Activated CD4-positive, alpha-beta T cell treated with anti-CD3 and anti-CD28 coated beads, Interleukin-2, amount 50 U/mL, for 4 hours (primary cell): ENCODE data around the gene PCGF2.

Source experiments
- DNase-seq, 2 experiments: peaks; one replicate each; pipeline ENCODE4 v3.0.0-alpha.2; 2020

The PCGF2 gene

DNA sequence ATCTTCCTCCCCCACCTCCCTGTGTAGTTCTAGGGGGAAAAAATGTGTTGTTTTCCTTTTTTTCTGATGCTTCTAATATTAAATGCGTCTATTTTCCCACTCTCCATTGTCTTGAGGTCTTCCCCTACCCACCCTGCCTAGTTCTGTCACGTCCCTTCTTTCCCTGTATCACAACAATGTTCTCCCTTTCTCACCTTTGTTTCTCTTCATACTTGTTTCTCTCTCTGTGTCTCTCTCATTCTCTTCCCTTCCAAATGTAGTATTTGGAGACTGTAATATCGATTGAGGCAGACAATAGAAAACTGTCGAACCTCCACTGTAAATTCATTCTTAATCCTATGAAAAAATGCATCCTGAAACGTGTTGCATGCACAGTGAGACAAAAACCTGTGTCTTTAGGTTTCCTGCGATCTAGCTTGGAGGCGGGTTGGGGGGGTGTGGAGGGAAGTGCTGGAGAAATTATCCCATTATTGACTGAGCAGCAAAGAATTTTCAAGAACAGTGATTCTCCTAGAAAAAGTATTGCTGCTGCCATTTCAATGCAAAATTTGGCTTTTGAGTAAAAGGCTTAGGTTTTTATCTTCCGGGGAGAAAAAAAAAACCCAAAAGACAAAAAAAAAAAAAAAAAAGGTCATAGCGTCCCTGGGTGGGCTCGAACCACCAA, 3.1 kb upstream of the PCGF2 start:
- DNase-seq = no peak

DNA sequence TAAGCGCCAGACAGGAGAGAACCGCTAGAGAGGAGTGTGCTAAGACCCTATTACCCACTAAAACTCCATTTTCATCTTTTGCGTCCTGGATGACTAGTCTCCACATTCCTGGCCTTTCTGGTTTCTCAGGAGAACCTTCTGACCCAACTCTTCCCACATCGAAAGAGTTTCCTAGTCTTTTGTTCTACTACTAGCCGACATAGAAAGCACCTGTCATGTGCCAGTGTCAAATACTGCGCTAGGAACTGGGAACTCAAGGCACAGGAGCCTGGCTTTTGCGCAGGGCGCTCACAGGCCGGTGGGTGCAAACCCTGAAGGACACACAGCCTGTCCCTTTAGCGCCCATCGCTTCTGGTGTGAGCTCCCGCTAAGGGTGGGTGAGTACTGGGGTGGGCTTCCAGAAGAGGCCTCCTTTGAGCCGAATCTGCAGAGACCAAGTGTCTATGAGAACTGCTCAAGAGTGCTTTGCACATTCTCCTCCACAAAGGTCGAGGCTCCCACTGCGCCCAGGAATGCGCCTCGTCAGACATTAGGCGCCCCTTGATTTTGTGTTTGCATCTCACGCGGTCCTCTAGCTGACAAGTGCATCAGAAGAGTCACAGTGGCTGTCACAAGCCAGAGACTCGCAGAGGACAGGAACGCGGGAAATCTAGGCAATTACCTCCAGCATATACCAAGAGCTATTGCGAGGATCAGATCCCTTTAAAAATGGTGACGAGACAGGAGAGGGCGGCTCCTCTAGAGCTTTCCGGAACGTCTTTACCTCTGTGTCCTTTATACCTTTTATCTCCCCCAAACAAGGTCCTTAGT, 2.4 kb upstream of the PCGF2 start:
- no peak for DNase-seq

DNA sequence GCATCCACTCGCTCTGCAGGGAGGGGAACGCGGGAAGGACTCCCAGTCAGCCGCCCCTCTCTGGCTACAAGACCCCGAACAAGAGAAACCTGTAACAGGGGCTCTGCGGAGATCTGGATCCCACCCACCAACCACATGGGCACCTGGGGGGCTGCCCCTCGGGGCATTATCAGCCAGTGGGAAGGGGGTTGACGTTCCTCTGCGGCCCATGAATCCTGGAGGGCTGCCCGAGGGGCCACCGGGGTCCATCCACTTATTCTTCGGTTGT, 1.8 kb upstream of the PCGF2 start:
- DNase-seq = no peak

DNA sequence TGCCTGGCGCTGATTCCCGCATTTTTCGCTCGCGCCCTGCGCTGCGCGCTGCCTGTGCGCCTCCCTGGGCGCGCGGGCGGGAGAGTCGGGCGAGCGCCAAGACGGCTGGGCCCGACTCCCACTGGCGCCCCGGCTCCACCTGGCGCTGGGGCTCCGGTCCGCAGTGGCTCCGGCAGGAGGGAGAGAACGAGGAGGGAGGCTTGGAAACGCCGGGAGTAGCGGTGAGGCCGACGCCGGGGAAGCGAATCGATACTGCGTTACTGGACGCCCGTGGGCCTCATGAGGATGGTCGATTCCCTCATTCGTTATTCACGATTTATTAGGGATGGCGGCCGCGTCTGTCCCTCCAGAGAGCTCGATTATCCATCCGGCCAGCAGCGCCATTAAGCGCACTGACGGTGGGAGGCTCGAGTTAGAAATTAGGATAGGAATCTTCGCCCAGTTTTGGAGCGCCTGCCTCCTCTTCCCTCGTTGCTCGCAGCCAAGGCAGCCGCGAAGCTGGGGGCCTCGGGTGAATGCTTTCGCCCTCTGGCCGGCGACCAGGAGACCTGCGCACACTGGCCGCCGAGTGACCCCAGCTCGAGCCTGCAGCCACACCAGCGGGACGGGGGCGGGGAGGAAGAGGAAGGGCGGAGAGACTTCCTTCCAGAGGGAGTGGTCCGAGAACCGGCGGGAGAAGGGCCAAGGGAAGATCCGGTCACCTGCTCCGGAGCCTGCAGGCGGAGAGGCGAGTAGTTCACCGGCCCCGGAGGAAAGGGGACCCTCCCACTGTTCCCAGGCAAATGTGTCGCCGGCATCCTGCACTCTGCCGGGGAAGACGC, 1.3 kb upstream of the PCGF2 start:
- no peak for DNase-seq

DNA sequence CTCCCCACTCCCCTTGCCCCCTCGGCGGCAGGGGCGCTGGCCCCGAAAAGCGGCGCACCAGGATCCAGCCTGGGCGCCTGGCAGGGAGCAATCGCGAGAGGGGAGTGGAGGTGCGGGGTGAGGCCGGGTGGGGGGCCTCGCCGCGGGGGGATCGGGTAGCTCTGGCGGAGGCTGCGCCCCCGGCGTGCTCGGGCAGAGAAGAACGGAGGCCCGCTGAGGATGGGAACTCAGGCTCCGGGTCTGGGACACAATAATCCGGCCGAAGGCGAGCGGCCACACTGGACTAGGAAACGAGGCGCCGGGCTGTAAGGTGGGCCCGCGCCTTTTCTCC, 721 bp upstream of the PCGF2 start:
- no peak for DNase-seq

DNA sequence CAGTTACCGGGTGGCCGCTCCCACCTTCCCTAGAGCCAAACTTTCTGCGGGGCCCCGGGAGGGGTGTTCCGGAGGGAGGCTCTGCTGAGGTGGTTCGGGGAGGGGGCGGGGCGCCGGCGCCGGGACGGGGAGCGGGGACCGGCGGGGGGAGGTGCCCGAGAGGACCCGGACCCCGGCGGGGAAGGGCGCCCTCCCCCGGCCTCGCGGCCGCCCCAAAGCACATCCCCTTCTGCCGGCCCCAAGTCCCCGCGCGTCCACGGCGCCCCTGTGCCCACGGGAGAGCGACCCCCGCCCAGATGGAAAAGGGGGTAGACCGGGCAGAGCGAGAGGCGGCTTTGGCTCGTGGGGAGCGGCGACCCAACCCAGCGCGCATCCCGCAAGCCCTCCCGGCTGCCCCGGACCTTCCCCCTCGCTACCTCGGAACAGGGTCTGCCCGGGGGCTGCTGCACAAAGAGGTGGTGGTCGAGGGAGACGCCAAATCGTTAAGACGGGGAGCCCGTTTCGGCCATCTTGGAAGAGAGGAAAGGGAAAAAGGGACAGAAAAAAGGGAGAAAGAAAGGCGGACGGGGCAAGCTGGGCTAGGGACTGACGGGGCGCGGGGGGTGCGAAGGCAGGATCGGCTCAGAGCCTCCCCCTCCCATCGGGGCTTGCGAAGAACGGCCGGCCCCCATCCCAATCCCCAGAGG, 530 bp downstream of the PCGF2 start:
- DNase-seq = no peak

DNA sequence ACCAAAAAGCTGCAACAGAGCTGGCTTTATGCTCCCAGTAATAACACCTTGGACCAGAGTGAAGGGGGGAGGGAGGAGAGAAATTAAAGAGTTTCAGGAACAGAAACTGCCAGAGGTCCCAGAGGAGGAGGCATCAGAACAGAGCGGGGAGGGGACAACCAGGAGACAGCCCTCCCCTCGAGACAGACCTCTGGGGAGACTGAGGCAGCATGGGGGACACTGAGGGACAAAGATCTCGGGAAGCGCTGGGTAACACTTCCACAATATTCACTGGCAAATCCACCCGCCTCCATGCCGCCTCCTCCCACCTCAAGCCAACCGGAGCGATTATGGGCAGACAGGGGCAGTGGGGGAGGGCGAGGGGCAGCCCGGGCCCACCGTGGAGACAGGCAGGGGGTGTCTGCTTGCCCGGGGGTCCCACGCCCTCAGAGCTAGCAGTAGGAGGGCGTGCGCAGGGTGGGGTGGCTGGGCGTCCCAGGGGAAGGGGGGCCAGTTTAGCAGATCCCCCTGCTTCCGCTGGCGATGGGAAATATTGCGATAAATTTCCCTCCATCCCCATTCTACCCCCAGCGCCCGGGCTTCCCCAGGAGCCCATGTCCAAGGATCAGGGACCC, 1.2 kb downstream of the PCGF2 start:
- DNase-seq = no peak

DNA sequence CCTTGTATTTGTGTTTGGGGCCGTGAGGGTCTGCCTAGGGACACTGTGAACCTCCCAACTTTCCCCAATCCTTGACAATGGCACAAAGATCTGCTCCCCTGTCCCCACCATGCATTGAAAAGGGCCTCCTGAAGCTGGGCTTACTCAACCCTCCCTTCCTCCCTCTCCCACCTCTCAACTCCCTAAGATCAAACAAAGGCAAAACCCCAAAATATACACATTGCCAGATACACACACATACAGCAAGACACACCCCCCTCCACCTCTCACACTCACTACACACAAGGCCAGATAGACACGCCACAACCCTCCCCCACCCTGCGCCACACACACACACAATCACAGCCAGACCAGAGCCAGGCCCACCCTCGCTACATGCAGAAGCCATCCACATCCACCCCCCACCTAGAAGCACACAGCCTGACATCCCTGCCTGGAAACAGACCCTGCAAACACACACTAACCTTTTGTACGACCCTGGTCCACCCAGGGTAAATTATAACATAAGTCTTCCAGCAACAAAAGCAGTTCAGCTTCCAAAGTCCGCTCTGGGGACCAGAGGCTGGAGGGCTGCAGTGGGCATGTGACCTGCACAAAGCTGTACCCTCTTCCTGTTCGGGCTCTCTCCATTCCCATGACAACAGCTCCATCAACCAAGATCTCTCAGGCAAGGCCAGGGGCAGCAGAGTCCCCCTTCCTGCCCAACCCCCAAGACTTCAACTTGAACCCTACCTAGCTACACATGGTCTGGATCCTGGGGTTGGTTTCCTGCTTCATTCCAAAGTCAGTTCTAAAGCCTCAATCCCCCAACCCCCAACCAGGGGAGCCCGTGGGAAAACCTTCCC, 1.9 kb downstream of the PCGF2 start:
- no peak for DNase-seq

DNA sequence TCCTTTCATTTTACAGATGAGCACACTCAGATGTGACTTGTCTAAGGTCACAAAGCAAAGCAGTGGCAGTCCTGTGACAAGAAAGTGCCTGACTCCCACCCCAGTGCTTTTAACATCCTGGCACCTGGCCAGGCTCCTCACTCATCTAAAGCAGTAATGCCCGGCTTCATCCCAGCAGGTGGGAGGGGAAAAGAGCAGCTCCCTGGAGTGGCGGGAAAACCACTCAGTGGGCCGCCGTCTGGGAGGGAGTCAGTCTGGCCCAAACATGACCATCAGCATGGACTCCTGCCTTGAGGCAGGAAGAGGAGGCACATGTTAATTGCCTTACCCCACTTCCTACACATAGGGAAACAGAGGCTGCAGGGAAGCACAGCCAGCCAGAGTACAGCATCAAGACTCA, 2.6 kb downstream of the PCGF2 start:
- no peak for DNase-seq

DNA sequence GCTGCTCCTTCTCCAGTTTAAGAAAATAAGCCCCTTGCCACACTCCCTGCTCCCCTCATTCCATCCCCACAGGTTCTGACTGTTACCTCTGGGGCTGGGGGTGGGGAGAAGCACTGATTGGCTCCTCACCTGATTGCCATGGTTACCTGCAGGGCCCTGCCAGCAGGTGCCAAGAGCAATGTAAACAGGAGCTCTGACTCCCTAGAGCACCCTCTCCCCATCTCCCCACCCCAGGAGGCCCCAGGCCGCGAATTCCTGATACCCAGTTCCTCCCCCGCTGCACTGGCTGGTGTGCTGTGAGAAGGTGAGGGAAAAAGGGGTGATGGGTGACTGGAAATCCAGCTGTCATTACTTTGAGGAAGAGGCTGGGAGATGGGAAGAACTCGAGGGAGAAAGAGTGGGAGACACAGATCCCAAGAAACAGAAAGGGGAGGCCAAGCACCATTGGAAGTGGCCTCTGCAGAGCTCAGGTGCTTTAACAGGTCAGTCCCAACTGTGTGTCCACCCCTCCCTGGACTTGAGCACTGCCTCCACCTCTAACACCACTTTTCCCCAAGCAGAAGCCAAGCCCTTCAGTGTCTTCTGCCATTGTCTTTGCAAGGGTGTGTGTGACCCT, 4.5 kb downstream of the PCGF2 start:
- no peak for DNase-seq

DNA sequence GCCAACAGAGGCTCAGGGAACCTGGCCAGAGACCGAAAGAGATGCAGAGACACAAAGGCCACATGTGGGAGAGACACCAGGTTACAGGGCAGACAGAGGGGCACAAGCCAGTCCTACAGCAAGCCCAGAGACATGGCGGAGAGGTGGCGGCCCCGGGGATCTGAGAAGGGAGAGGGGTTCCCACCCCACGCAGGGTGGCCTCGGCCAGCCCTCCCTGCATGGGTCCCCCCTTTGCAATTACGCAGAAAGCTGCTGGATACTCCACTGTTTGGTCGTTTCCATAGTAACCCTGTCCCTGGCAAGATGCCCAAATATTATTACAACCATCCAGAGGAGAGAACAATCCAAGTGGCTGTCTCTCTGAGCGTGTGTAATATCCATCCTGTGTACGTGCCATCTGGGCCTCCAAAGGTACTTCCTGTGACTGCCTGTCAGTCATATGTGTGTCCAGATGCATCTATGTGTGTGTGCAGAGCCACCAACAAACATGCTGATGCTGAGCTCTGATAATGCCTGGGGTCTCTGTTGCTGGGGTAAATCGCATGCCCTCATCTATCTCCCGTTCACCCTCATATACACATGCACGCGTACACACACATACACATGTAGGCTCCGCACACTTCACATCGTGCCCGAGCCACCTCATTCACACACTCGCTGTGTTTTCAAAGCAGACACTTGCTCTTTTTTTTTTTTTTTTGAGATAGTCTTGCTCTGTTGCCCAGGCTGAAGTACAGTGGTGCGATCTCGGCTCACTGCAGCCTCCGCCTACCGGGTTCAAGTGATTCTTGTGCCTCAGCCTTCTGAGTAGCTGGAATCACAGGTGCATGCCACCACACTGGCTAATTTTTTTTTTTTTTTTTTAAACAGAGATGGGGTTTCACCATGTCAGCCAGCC, 5.5 kb downstream of the PCGF2 start:
- DNase-seq = no peak

DNA sequence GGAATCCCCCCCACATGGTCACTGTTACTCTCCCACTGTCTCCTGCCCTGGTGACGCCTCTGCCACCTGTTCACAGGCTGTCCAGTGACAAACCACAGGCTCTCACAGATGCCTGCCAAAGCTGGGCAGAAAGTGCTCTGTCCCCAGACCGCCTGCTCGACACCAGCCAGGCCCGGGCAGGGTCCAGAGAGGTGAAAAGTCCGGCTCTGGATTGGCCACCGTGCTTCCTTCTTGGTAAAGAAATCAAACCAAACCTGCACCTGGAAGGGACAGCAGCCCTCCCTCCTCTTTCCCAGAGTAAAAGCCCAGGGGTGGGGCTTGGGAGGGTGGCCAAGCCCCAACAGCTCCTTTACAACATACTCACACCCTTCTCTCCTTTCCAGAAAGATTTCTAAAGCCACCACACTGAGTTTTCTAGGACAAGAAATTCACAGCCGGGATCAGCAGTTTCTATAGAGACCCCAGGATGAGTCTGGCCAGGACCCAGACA, 6.2 kb downstream of the PCGF2 start:
- no peak for DNase-seq

DNA sequence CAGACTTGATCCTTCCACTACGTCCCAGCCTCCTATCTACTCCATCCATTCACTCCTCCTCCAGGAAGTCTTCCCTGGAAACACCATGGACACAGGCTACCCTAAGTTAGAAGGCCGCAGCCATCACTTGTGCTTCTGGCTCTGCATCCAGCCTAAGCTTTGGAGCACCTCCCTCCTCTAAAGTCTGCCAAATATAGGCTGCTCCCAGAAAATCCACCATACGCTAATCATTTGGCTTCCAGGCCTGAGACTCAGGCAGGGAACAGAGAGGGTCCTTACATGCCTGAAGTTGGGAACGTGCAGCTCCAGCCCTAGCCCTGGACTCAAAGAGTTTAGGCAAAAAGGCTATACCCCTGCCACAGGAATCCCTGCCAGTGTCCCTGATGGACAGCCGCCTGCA, 6.7 kb downstream of the PCGF2 start:
- DNase-seq = no peak

DNA sequence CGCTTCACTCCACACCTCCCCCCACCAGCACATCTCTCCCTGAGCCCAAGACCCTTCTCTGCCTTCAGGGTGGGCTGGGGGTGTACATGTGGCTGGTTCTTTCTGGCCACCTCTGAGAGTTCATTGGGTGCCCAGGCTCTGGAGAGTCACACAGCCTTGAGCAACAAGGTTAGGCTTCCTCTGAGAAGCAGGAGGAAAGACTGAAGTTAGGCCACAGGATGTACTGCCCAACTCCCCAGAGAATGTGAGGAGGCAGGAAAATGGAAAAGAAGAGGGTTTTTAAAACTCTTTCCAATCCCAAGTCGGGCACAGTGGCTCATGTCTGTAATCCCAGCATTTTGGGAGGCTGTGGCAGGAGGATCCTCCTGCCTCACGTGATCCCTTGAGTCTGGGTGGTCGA, 7.3 kb downstream of the PCGF2 start:
- DNase-seq = no peak

DNA sequence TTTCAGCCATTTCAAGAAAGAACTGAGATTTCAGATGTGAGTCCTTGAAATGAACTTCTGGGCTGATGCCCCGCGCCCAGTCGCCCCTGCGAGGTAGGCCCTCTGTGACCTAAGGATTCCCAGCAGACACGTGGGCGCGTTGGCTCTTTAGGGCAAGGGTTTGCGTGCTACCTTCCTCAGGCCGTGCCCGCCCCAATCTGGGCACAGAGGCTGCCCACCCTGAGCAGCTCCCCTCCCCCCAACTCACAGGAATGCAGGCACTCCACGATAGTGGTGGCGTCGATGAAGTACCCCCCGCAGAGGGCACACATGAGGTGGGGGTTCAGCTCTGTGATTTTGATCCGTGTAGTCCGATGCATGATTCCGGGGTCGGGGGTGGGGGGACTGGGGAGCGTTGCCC, 8.1 kb downstream of the PCGF2 start:
- no peak for DNase-seq

DNA sequence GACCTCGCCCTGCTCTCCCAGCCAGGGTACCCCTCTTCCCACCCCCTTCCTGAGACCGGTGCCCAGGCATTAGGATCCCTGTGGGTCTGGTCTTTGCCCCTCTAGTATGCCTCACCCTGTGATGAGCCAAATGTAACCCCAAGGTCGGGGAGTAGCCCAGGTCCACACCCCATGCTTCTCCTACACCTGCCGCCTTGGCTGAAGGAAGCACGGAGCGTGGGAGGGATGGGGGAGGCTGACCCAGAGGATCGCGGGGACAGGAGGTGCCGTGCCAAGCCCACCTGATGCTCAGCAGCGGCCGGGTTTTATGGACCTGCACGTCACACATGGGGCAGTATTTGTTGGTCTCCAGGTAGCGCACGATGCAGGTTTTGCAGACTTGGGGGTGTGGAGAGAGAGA, 8.8 kb downstream of the PCGF2 start:
- DNase-seq = no peak

DNA sequence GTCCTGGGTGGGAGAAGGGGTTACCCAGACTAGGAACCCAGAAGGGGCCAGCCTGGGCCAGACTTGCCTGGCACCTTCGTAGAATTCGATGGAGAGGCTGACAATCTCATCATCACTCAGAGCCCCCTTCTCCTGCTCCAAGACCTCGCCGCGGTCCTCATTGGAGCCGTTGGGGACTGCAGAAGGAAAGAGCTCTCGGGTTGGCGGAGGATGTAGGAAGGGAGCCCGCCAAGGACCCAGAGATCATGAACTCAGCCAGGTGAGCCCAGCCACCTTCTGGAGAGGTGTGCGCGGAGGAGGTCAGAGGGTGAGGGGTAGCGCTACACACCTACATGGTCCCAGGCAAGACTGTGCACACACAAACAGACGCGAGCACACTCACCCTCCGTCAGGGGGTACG, 9.4 kb downstream of the PCGF2 start:
- DNase-seq = no peak

DNA sequence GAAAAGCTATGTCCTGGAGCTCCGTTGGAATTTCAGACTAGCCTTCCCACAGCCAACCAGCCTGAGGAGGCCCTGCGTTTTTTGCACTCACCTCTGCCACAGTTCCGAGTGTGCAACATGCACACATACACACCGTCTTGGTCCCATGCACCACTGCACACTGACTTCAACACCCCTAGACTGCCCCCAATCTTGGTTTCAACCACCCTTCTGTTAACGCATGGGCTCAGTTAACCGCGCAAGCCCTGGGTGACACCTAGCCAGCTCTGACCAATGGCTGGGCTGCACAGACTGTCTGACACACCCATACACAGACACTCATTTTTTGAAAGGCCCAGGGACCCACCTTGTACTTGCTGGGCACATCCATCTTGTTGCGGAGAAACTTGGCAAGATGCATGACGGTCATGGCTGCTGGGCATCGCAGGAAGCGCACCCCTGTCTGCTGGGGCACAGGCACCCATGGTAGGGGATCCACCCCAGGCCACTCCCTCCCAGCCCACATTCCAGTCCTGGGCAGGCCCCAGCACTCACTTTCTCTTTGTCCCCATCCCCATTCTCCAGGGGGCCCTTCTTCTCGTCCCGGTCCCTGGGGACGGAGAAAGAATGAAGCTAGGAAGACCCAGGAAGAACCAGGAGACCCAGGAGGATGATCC, 10.0 kb downstream of the PCGF2 start:
- no peak for DNase-seq

DNA sequence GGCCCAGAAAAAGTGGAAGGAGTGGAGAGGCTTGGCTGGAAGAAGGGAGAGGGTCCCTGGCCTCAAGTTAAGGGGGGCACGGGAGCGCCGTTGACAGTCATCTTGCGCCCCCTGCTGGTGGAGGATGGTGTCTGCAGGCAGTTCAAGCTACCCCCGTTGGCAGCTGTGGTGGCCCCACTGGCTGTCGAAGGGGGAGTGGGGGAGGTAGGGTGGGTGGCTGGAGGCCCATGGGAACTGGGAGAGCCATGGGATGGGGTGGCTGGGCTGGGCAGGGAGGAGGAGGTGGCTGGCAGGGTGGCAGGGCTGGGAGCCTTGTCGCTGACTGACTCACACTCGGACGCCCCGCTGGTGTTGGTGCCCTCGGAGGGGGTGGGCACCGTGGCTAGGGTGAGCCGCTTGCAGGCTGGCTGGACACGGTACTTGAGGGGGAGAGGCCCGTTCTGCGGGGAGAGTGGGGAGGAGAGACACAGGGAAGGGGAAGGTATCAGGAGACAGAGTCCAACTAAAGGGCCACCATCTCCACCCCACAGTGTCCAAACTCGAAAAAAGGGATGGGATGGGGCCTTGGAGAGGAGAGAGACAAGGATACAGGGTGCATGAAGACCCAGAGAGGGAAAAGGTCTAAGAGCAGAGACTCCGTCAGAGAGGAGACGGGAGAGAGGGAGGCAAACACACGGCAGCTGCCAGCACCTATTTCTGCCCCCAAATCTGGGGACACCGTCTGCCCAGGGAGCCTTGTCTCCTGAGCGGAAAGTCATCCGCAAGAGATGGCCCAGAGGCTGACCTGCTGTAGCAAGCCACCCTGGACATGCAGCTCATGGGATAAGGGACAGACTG, 12.8 kb downstream of the PCGF2 start:
- peak; percentile 70 to 71 for DNase-seq
